Neural cell (in vitro differentiated cells): ENCODE measurements around the gene CGNL1.

Source experiments
- EP300 ChIP-seq: fragments of 450-650 bp; conservative IDR thresholded peaks from 2 replicates; pipeline ENCODE4 v1.6.1; 2014; ENCODE audit warnings: antibody characterized with exemption, mild to moderate bottlenecking, moderate library complexity; ENCODE audit not compliant: poor library complexity, severe bottlenecking
- TF ChIP-seq, protein P1 (sequence below): IDR thresholded peaks from 2 replicates; pipeline ENCODE4 v1.6.1; 2012; ENCODE audit warnings: borderline replicate concordance
- TF ChIP-seq, protein P2 (sequence below): fragments of 450-650 bp; IDR thresholded peaks from 2 replicates; pipeline ENCODE4 v1.5.1; 2014; ENCODE audit warnings: antibody characterized with exemption, mild to moderate bottlenecking, moderate library complexity; ENCODE audit not compliant: poor library complexity, severe bottlenecking

DNA sequence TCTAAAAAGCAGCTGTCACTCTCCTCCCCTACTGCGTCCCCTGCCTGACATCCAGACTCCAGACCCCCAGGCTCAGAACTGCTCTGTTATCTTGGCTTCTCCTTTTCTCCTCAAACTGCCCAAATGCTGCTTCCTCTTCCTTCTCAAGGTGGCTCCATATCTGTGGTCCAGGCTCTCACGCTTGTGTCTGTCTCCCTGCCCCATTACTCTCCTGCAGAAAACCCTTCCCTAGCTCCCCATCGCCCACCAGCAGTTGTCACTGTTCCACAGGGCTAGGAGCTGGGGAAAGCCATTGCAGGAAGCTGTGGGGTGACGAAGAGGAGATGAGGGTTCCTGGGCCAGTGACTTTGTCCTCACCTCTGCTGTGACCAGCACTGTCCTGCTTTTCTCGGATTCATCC, 30.7 kb upstream of the CGNL1 start:
- TF ChIP-seq, protein P1, sequence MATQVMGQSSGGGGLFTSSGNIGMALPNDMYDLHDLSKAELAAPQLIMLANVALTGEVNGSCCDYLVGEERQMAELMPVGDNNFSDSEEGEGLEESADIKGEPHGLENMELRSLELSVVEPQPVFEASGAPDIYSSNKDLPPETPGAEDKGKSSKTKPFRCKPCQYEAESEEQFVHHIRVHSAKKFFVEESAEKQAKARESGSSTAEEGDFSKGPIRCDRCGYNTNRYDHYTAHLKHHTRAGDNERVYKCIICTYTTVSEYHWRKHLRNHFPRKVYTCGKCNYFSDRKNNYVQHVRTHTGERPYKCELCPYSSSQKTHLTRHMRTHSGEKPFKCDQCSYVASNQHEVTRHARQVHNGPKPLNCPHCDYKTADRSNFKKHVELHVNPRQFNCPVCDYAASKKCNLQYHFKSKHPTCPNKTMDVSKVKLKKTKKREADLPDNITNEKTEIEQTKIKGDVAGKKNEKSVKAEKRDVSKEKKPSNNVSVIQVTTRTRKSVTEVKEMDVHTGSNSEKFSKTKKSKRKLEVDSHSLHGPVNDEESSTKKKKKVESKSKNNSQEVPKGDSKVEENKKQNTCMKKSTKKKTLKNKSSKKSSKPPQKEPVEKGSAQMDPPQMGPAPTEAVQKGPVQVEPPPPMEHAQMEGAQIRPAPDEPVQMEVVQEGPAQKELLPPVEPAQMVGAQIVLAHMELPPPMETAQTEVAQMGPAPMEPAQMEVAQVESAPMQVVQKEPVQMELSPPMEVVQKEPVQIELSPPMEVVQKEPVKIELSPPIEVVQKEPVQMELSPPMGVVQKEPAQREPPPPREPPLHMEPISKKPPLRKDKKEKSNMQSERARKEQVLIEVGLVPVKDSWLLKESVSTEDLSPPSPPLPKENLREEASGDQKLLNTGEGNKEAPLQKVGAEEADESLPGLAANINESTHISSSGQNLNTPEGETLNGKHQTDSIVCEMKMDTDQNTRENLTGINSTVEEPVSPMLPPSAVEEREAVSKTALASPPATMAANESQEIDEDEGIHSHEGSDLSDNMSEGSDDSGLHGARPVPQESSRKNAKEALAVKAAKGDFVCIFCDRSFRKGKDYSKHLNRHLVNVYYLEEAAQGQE = no peak
- TF ChIP-seq EP300 = no peak
- TF ChIP-seq, protein P2, sequence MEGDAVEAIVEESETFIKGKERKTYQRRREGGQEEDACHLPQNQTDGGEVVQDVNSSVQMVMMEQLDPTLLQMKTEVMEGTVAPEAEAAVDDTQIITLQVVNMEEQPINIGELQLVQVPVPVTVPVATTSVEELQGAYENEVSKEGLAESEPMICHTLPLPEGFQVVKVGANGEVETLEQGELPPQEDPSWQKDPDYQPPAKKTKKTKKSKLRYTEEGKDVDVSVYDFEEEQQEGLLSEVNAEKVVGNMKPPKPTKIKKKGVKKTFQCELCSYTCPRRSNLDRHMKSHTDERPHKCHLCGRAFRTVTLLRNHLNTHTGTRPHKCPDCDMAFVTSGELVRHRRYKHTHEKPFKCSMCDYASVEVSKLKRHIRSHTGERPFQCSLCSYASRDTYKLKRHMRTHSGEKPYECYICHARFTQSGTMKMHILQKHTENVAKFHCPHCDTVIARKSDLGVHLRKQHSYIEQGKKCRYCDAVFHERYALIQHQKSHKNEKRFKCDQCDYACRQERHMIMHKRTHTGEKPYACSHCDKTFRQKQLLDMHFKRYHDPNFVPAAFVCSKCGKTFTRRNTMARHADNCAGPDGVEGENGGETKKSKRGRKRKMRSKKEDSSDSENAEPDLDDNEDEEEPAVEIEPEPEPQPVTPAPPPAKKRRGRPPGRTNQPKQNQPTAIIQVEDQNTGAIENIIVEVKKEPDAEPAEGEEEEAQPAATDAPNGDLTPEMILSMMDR = no peak
